ENCODE results near the gene ATAD3A. TPM values are rescaled to one million over a fixed set of nuclear protein-coding genes. Genes with fewer than 3 reads are reported as not detected.
"Not testable (repeated sequence)": the region's sequence is repeated elsewhere in the genome, so short reads cannot be mapped to it uniquely, and the experiment has no call there.

Gene ATAD3A
- total RNA-seq, 2 donors from 2014 or later = 20.7 to 29.6 TPM

DNA sequence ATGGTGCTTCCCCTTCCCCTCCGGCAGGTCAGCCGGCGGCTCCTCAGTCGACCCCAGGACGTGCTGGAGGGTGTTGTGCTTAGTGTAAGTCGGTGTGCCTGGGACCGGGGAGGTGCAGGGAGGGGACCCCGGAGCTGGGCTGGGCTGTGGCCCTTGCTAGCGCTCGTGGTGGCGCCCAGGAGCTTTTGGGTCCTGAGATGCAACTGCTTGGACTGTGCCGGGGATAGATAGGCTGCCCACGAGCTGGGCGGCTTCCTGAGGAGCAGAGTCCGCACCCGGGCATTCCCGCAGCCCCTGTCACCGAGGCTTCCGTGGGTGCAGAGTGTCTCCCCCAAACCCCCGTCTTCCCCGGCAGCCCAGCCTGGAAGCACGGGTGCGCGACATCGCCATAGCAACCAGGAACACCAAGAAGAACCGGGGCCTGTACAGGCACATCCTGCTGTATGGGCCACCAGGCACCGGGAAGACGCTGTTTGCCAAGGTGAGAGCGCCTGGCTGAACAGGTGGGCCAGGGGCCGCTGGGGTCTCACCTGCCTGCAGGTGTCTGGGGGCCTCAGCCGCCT, 26.1 kb upstream of the ATAD3A start:
- ATAC-seq; intact Hi-C loops (cut with DNase I, micrococcal nuclease): not testable (repeated sequence)

DNA sequence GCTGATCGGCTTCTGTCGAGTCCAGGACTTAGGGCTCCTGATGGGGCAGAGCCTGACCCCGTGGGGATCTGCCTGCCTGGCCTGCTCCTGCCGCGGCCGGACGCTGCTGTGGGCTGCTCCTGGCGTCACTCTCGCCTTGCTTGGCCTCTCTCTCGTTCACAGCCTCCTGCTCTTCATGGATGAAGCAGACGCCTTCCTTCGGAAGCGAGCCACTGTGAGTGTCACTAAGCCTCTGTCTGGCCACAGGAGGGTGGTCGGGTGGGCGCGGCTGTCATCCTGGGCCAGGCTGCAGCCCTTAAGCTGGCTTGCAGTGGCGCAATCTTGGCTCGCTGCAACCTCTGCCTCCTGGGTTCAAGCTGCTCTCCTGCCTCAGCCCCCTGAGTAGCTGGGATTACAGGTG, 24.3 kb upstream of the ATAD3A start:
- intact Hi-C loops (cut with DNase I, micrococcal nuclease) = no loop called here
- DNase-seq (no peak), ATAC-seq (no peak)

More for the DNA sequence above, 26.1 kb upstream of the ATAD3A start:
- DNase-seq = not testable (repeated sequence)

DNA sequence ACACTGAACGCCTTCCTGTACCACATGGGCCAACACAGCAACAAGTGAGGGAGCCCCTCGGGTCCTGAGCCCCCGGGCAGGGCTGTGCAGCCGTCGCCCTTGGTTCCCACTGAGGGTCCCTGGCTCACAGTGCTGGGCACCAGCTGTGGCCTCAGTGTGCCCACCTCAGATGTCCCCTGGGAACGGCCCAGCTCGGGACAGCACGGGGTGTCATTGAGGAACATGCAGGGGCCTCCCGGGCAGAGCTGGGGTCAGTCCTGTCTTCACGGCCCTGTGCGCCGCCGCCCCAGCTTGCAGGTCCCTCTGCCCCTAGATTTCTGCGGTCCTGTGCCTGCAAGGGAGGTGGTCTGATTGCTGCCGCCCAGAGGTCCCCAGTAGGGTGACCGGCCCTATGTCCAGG, 22.7 kb upstream of the ATAD3A start:
- intact Hi-C loops (cut with DNase I, micrococcal nuclease) = no loop called here
- DNase-seq = no peak
- no peak for ATAC-seq

DNA sequence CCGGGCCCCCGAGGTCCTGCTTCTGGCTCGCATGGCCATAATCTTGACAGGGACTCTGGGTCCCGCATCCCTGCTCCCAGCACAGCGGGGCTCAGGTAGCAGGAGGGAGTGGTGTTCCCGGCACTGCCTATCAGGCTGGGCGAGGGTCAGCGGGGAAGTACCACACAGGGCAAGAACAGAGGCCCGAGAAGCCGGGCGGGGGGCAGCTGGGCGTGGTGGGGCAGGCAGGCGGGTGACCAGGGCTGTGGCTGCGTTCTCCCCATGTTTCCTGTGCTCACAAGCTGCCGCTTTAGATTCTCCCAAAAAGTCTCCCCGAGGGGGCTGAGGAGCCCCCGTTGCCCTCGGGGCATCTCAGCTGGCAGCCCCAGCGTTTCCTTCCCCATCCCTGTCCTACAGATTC, 22.1 kb upstream of the ATAD3A start:
- no peak for ATAC-seq
- DNase-seq = no peak
- intact Hi-C loops (cut with DNase I, micrococcal nuclease) = no loop called here

DNA sequence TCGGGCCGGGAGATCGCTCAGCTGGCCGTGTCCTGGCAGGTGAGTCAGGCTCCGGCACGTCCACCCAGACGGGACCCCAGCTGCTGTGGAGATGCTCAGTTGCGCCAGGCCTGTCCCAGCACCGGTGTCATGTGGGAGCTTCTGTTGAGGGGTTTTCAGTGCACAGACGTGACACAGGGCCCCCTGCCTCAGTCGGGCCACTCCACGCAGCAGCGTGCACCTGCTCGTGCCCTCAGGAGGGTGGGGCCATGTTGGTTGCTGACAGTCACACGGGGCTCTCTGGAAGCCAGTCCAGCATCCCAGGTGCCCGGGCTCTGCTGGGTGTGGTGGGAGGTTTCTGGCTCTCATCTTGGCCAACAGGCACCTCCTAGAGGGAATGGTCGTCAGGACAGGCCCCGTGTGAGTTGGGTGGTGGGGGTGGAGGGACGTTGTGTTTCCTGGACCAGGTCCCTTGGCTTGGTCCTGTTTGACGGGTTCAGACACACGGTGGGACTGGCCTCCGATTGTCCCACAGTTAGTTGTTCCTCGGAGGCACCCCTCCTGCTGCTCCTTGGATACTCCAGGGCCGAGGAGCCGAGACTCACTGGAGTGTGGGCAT, 21.2 kb upstream of the ATAD3A start:
- intact Hi-C loops (cut with DNase I, micrococcal nuclease) = no loop called here
- DNase-seq (no peak), ATAC-seq (no peak)

DNA sequence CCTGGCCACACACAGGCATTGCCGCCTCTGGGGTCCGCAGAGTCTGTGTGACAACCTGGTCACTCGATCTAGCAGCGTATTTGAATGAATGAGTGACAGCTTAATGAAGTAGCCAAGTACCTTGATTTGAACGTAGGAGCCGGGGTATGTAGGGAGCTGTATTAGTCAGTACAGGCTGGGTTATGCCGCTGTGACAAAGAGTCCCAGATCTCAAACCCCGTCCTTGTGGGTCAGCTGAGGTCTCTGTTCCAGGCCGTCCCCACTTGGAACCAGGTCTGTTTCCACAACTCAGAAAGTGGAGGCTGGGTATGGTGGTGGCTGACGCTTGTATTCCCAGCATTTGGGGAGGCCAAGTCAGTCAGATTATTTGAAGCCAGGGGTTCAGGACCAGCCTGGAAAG, 20.4 kb upstream of the ATAD3A start:
- DNase-seq = no peak
- intact Hi-C loops (cut with DNase I, micrococcal nuclease) = no loop called here
- no peak for ATAC-seq

DNA sequence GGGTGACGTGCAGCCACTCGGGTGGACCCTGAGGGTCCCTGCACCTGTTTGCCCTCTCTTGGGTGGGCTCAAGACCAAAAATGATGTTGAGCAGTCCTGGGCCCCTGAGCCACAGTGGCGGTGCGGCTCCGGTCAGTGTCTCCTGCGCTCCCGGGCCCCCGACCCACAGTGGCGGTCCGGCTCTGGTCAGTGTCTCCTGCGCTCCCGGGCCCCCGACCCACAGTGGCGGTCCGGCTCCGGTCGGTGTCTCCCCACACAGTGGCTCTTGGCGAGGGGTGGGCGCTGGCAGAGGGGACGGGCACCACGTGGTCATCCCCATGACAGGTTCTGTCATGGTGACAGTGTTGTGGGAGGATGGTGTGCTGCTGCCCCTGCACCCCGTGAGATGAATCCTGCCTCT, 17.7 kb upstream of the ATAD3A start:
- DNase-seq; intact Hi-C loops (cut with DNase I, micrococcal nuclease); ATAC-seq: not testable (repeated sequence)

DNA sequence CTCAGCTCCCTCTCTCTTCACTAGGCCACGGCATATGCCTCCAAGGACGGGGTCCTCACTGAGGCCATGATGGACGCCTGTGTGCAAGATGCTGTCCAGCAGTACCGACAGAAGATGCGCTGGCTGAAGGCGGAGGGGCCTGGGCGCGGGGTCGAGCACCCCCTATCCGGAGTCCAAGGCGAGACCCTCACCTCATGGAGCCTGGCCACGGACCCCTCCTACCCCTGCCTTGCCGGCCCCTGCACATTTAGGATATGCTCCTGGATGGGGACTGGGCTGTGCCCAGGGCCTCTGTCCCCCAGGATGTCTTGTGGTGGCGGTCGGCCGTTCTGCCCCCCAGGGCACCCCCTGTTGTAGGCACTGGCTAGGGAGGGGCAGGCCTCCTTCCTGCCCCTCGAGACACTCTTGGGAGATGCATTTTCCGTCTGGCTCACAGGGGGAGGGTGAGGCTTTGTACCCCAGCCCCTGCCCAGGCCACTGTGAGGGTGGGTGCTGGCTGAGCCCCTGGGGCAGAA, 16.4 kb upstream of the ATAD3A start:
- intact Hi-C loops (cut with DNase I, micrococcal nuclease); ATAC-seq; DNase-seq: not testable (repeated sequence)

DNA sequence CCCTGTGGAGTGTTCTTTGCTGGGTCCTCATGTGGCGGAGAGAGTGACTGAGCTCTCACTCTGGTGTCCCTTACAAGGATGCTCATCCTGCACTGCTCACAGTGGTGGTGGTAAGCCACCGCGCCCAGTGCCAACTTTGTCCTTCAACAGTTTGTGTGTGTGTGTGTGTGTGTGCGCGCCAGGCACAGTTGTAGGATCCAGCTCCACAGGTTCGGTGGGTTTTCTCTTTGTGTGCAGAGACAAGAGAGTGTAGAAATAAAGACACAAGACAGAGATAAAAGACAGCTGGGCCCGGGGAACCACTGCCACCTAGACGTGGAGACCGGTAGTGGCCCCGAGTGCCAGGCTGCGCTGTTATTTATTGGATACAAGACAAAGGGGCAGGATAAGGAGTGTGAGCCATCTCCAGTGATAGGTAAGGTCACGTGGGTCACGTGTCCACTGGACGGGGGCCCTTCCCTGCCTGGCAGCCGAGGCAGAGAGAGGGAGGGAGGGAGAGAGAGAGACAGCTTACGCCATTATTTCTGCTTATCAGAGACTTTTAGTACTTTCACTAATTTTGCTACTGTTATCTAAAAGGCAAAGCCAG, 7.1 kb upstream of the ATAD3A start:
- intact Hi-C loops (cut with DNase I, micrococcal nuclease) = loop anchor here in 1 of 2 donors (5.0 kb wide), 1 partner anchor 63 kb away; no protein-coding TSS in a partner anchor
- peak; percentile 73 for ATAC-seq
- DNase-seq = peak; percentile 75 to 81

DNA sequence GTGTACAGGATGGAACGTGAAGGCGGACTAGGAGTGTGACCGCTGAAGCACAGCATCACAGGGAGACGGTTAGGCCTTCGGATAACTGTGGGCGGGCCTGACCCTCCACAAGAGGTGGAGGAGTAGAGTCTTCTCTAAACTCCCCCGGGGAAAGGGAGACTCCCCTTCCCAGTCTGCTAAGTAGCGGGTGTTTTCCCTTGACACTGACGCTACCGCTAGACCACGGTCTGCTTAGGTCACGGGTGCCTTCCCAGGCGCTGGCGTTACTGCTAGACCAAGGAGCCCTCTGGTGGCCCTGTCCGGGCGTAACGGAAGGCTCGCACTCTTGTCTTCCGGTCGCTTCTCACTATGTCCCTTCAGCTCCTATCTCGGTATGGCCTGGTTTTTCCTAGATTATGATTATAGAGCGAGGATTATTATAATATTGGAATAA, 6.6 kb upstream of the ATAD3A start:
- intact Hi-C loops (cut with DNase I, micrococcal nuclease) = not testable (repeated sequence)
- DNase-seq = peak; percentile 56 to 65
- peak; percentile 79 for ATAC-seq

DNA sequence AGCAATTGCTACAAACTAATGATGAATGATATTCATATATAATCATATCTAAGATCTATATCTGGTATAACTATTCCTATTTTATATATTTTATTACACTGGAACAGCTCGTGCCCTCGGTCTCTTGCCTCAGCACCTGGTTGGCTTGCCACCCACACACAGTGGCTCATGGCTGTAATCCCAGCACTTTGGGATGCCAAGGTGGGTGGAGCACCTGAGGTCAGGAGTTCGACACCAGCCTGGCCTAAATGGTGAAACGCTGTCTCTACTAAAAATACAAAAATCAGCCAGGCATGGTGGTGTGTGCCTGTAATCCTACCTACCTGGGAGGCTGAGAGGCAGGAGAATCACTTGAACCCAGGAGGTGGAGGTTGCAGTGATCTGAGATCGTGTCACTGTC, 6.2 kb upstream of the ATAD3A start:
- DNase-seq; ATAC-seq; intact Hi-C loops (cut with DNase I, micrococcal nuclease): not testable (repeated sequence)

DNA sequence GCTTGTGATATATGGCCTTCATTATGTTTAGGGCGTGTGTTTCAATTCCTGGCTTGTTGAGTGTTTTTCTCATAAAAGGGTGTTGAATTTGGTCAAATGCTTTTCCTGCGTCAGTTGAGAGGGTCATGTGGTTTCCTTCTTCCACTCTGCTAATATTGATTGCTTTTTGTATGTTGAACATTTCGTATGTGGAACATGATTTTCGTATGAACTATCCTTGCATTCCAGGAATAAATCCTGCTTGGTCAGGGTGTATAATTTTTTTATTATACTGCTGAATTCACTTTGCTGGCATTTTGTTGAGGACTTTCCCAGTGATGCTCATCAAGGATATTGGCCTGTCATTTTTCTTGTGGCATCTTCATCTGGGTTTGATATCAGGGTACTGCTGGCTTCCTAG, 4.7 kb upstream of the ATAD3A start:
- DNase-seq (no peak), ATAC-seq (no peak)
- intact Hi-C loops (cut with DNase I, micrococcal nuclease) = no loop called here

DNA sequence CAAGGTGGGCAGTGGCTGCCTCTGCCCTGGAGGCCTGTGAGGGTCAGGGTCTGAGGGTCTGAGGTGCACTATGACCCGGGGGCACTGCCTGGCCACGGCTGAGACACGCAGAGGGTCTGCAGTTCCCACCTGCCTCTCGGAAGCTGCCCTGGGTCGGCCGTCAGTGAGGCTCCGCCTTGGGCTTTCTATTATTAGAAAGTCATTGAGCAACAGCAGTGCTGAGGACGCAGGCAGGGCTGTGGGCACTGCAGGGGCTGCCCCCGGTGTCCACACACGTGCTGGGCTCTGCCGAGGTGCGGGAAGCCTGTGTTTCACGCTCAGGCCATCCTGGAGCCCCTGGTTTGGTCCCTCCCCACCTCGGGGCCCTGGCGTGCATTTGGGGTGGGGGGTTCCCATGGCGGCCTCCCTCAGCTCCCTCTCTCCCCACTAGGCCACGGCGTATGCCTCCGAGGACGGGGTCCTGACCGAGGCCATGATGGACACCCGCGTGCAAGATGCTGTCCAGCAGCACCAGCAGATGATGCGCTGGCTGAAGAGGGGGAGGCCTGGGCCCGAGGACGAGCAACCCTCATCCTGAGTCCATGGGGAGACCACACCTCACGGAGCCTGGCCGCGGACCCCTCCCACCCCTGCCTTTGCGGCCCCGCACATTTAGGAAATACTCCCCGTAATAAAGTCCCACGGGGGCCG, 3.0 kb upstream of the ATAD3A start:
- DNase-seq; intact Hi-C loops (cut with DNase I, micrococcal nuclease); ATAC-seq: not testable (repeated sequence)

DNA sequence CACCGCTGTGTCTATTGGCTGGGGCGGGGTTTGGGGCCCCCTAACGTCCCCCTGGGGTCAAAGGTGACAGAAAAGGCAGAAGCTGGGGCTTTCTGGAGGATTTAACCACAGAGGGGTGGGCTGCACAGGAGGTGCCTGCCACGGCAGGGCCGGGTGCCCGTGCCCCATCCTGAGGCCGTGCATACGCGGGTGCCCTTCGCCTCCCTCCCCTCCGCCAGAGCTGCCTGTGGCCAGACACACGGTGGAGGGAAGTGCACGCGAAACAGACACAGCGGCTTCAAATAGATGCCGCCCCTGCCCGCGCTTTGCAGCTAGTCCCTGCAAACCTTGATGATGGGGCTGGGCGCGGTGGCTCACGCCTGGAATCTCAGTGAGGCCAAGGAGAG, 2.5 kb upstream of the ATAD3A start:
- ATAC-seq; DNase-seq; intact Hi-C loops (cut with DNase I, micrococcal nuclease): not testable (repeated sequence)

DNA sequence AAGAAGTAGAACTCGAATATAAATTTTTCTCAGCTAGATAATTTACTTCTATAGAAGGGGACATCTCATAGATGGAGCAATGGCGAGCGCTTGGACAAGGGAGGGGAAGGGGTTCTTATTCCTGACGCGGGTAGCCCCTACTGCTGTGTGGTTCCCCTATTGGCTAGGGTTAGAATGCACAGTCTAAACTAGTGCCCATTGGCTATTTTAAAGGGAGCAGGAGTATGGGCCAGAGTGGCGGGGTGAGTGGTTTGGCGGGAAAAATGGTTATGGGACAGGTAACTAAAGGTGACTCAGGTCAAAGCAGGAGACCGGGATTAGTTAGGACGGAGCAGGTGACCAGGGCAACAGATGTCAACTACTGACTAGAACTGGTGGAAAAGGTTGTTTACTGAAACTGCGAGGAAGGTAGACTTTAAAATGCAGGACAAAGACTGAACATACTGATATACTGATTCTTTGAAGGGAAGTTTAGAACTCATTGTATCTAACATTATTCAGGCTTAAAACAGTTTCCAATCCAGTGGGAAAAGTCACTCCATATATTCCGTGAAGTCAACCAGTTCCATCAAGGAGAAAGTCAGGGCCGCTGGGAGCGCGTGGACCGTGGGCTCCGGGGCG, 940 bp upstream of the ATAD3A start:
- peak; percentile 5 for ATAC-seq
- intact Hi-C loops (cut with DNase I, micrococcal nuclease) = no loop called here
- DNase-seq = peak; percentile 13 to 56

DNA sequence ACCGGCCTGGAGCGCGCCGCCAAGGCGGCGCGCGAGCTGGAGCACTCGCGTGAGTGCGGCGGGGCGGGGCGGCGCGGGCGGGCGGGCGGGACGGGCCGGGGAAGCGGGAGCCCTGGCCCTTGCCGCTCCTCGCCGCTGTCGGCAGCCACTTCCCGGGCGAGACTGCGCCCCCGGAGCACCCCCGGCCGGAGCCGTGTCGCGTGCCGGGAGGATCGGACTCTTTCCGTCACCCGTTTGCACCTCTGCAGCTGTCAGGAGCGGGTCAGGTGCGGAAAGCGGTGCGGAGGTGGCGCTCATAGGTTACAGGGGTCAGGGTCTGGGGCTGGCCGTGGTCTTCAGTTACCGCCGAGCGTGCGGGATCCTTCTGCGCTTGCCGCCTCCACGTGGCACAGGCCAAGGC, 463 bp downstream of the ATAD3A start:
- peak in 1 of 2 donors; percentile 16 for DNase-seq
- intact Hi-C loops (cut with DNase I, micrococcal nuclease) = not testable (repeated sequence)

DNA sequence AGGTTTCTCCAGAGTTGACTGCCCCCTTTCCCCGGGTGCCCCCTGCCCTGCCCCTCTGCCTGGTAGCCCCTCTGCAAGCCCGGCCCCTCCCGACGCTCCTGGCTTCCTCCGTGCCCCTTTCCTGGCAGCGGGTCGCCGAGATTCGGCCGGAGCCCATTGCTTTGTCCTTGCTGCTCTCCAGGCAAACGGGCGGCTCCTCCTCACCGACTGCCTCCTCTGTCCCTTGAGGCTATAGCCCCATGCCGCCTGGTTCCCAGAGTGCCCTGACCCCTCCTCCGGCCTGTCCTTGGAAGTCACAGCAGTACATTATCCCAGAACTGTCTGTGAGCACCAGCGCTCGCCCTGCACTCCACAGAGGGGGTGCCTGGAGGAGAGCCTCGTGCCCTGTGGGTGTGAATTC, 1.7 kb downstream of the ATAD3A start:
- ATAC-seq; DNase-seq; intact Hi-C loops (cut with DNase I, micrococcal nuclease): not testable (repeated sequence)

More for the DNA sequence above, 463 bp downstream of the ATAD3A start:
- ATAC-seq = peak; percentile 7

DNA sequence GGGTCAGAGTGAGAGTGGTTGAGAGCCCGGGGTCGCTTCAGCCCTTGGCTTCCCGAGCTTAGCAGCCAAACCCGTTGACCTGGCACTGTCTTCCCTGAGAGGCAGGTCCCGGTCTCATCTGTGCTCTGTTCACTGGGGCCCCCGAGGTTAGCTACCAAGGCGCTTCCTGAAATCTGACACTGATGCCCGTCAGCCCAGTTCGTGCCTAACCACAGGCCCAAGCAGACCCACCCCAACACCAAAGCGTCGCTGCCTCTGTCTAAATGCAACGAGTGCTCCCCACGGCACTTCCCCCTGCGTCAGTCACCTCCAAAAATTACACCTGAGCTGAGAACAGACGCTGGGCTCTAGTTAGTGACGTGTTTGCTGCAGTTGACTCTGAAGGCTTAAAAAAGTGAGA, 2.4 kb downstream of the ATAD3A start:
- DNase-seq; intact Hi-C loops (cut with DNase I, micrococcal nuclease); ATAC-seq: not testable (repeated sequence)

DNA sequence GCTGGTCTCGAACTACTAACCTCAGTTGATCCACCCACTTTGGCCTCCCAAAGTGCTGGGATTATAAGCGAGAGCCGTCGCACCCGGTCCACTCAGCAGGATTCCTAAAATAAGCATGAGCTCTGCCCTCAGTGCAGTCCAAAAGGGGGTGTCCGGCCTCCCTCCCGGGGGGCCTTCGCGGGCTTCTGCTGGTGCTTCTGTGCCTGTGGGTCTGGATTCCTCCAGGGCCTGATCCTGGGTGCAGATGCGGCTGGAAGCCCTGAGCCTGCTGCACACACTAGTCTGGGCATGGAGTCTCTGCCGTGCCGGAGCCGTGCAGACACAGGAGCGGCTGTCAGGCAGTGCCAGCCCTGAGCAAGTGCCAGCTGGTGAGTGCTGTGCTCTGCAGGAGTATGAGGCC, 5.0 kb downstream of the ATAD3A start:
- intact Hi-C loops (cut with DNase I, micrococcal nuclease); DNase-seq; ATAC-seq: not testable (repeated sequence)

Measured in left colon (tissue), 2 donors.